HG03039 (cell line): Measurements from ENCODE around the gene ZNF709.
"Not testable (repeated sequence)": the region's sequence is repeated elsewhere in the genome, so short reads cannot be mapped to it uniquely, and the experiment has no call there.

ENCODE experiments used
- ATAC-seq: cut with Tn5 transposase; IDR thresholded peaks from one replicate; pipeline ENCODE4 v1.9.1; 2021; ENCODE audit warnings: mild to moderate bottlenecking, moderate library complexity; ENCODE audit not compliant: unreplicated experiment

The ZNF709 gene

GRCh38 chr19:12484371-12485051 lies at the start of gene ZNF709:
Gene ZNF709, minus strand, starts transcription at chr19:12484816. Its CDS starts 159 bp downstream, at chr19:12484657.
- peak; percentile 89 for ATAC-seq

GRCh38 chr19:12527034-12527836 lies 42.6 kb upstream of the ZNF709 start:
- ATAC-seq = no peak

DNA sequence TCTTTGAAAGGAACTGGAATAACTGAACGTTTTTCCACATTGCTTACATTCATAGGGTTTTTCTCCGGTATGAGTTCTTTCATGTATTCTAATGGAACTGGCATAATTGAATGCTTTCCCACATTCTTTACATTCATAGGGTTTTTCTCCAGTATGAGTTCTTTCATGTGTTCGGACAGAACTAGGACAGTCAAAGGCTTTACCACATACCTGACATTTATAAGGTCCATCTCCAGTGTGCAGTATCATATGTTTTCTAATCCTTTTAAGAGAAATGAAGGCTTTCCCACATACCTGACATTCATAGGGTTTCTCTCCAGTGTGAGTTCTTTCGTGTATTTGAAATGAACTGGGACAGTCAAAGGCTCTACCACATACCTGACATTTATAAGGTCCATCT lies 41.9 kb upstream of the ZNF709 start:
- no peak for ATAC-seq

DNA sequence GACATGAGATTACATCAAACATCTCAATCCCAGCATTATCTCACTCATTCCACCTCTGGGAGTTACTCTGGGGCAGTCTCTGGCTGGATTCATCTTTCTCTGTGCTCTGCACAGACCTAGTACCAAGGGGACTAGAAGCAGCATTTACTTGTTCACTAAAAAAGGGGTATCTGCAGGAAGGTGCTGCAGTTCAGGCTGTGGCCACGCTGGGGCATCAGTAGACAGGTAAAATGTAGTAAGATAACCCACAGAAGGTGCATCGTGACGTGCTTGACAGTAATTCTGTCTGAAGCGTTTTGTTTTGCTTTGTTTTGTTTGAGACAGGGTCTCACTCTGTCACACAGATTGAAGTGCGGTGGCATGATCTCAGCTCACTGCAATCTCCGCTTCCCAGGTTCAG lies 37.4 kb upstream of the ZNF709 start:
- no peak for ATAC-seq

- no peak for ATAC-seq
These were observed 29.0 kb upstream of the ZNF709 start for GRCh38 chr19:12513531-12514061.

GRCh38 chr19:12497032-12497431 lies 12.4 kb upstream of the ZNF709 start:
- no peak for ATAC-seq

GRCh38 chr19:12496480-12496879 lies 11.9 kb upstream of the ZNF709 start:
- no peak for ATAC-seq

GRCh38 chr19:12495002-12495802 lies 10.6 kb upstream of the ZNF709 start:
- peak; percentile 88 for ATAC-seq

- ATAC-seq = no peak
These were observed 9.7 kb upstream of the ZNF709 start for GRCh38 chr19:12494260-12494860.

- not testable (repeated sequence) for ATAC-seq
These were observed 1.7 kb upstream of the ZNF709 start for GRCh38 chr19:12486265-12486783.

DNA sequence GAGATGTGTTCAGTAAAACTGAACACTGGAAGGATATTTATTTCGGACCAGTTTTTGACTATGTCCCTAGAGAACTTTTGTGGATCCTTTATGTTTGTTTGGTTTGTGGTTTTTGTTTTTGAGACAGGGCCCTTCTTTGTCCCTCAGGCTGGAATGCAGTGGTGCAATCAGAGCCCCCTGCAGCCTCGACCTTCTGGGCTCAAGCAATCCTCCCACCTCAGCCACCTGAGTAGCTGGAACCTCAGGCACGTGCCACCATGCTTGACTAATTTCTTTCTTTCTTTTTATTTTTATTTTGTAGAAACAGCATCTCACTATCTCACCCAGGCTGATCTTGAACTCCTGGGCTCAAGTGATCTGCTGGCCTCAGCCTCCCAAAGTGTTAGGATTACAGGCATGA lies 955 bp upstream of the ZNF709 start:
- no peak for ATAC-seq

GRCh38 chr19:12485052-12485416 lies 418 bp upstream of the ZNF709 start:
- ATAC-seq = no peak

DNA sequence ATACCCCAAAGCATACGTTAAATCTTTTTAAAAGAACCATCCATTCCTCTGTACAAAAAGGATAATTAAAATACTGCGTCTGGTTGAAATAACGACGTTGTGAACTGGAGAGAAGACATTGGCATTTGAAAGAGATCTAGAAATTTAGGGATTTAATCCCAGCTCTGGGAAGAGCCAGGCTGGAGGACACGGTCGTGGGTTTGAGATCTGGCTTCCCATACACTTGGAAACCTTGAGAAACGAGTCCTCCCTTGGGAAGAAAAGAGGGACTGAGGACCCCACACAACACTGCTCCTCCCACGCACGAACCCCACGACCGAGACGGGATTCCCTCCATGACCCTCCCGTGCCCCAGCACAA lies 625 bp downstream of the ZNF709 start:
- ATAC-seq = no peak

GRCh38 chr19:12482509-12482886 lies 2.1 kb downstream of the ZNF709 start:
- ATAC-seq = no peak

DNA sequence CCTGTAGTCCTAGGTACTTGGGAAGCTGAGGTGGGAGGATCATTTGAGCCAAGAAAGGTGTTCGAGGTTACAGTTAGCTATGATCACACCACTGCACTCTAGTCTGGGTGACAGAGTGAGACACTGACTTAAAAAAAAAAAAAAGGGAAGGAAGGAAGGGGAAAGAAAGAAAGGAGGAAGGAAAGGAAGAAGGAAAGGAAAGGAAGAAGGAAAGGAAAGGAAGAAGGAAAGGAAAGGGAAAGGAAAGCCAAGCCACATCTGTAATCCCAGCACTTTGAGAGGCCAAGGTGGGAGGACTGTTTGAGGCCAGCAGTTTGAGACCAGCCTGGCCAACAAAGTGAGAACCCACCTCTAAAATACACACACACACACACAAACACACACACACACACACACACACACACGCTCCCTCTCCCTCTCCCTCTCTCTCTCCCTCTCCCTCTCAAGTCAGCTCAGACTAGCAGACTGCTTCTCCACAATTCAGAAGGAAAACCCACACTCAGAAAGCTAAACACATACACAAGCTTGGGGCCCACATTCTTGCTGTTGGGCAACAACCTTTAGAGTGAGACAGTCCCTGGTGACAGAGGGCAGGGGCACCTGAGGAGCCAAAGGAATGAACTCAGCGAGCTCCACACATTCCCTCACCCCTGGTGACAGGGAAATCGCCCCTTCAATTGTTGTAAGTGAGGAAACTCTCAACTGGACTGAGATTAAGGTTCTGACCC lies 2.7 kb downstream of the ZNF709 start:
- ATAC-seq = no peak

GRCh38 chr19:12478234-12478941 lies 6.2 kb downstream of the ZNF709 start:
- no peak for ATAC-seq

GRCh38 chr19:12467651-12468050 lies 17.0 kb downstream of the ZNF709 start:
- ATAC-seq = not testable (repeated sequence)

GRCh38 chr19:12465211-12465610 lies 19.4 kb downstream of the ZNF709 start:
- ATAC-seq = no peak

GRCh38 chr19:12464769-12465168 lies 19.8 kb downstream of the ZNF709 start:
- ATAC-seq = no peak
